Liver (tissue), 9 donors: ENCODE measurements around the gene IFNG. TPM values are rescaled to one million over a fixed set of nuclear protein-coding genes. Genes with fewer than 3 reads are reported as not detected.

ENCODE experiments used
- DNase-seq: peaks from one replicate; pipeline ENCODE4 v3.0.0-alpha.2; 2017; ENCODE audit warnings: low spot score
- H3K27ac ChIP-seq, 2 donors: one replicate each; pipeline ENCODE4 v1.7.0; 2013; ENCODE audit warnings: inconsistent platforms in 2 of 2, low read length in 2 of 2, control low read depth in 1 of 2, low read depth in 1 of 2, mild to moderate bottlenecking in 1 of 2
- H3K27me3 ChIP-seq, 4 donors: one replicate each; pipeline versions ENCODE4 v1.6.1 to v1.7.0; 2013; ENCODE audit warnings: low read length in 3 of 4, inconsistent platforms in 1 of 4, mild to moderate bottlenecking in 1 of 4, moderate library complexity in 1 of 4; ENCODE audit not compliant: control insufficient read depth in 4 of 4, insufficient read depth in 4 of 4
- H3K36me3 ChIP-seq, 4 donors: one replicate each; pipeline versions ENCODE4 v1.6.1 to v1.7.0; 2013; ENCODE audit warnings: low read length in 3 of 4, mild to moderate bottlenecking in 3 of 4, low read depth in 1 of 4, moderate library complexity in 1 of 4; ENCODE audit not compliant: control insufficient read depth in 4 of 4, insufficient read depth in 3 of 4
- H3K4me1 ChIP-seq, 4 donors: one replicate each; pipeline versions ENCODE4 v1.6.1 to v1.7.0; 2013; ENCODE audit warnings: low read length in 3 of 4, mild to moderate bottlenecking in 3 of 4, moderate library complexity in 1 of 4; ENCODE audit not compliant: control insufficient read depth in 4 of 4, insufficient read depth in 4 of 4
- H3K4me3 ChIP-seq, 3 donors: one replicate each; pipeline versions ENCODE4 v1.6.1 to v1.7.0; 2013; ENCODE audit warnings: low read length in 3 of 3, control low read depth in 1 of 3, low read depth in 1 of 3, mild to moderate bottlenecking in 1 of 3
- H3K9ac ChIP-seq, 2 donors: one replicate each; pipeline ENCODE4 v1.7.0; 2013; ENCODE audit warnings: low read length in 2 of 2, mild to moderate bottlenecking in 2 of 2, moderate library complexity in 2 of 2, control low read depth in 1 of 2, low read depth in 1 of 2
- H3K9me3 ChIP-seq, 4 donors: one replicate each; pipeline versions ENCODE4 v1.6.1 to v1.7.0; 2013; ENCODE audit warnings: low read length in 3 of 4; ENCODE audit not compliant: control insufficient read depth in 4 of 4
- CTCF ChIP-seq: fragments of 150-350 bp; IDR thresholded peaks from 2 replicates; pipeline ENCODE4 v1.5.1; 2017; ENCODE audit warnings: improper control_type of control experiment, low read depth, low read length; ENCODE audit not compliant: missing input control
- FOXA1 ChIP-seq: IDR thresholded peaks from 2 replicates; pipeline ENCODE4 v1.6.1; 2016; ENCODE audit warnings: antibody characterized with exemption
- FOXA2 ChIP-seq: IDR thresholded peaks from 2 replicates; pipeline ENCODE4 v1.6.1; 2016; ENCODE audit warnings: antibody characterized with exemption
- GABPA ChIP-seq, 2 donors: IDR thresholded peaks in 1 of 2; conservative IDR thresholded peaks in 1 of 2; 2 replicates each; pipeline ENCODE4 v1.6.1; 2016; ENCODE audit warnings: antibody characterized with exemption in 2 of 2, mild to moderate bottlenecking in 1 of 2, moderate library complexity in 1 of 2
- HNF4G ChIP-seq: IDR thresholded peaks from 2 replicates; pipeline ENCODE4 v1.6.1; 2016; ENCODE audit warnings: antibody characterized with exemption
- NR2F2 ChIP-seq: IDR thresholded peaks from 2 replicates; pipeline ENCODE4 v1.6.1; 2016; ENCODE audit warnings: antibody characterized with exemption
- RAD21 ChIP-seq, 2 donors: IDR thresholded peaks; 2 replicates each; pipeline ENCODE4 v1.6.1; 2016; ENCODE audit warnings: antibody characterized with exemption in 2 of 2, mild to moderate bottlenecking in 2 of 2
- REST ChIP-seq: IDR thresholded peaks from 2 replicates; pipeline ENCODE4 v1.6.1; 2016; ENCODE audit warnings: antibody characterized with exemption, mild to moderate bottlenecking
- SP1 ChIP-seq: IDR thresholded peaks from 2 replicates; pipeline ENCODE4 v1.6.1; 2018; ENCODE audit warnings: antibody characterized with exemption, mild to moderate bottlenecking
- YY1 ChIP-seq: IDR thresholded peaks from 2 replicates; pipeline ENCODE4 v1.6.1; 2016; ENCODE audit warnings: antibody characterized with exemption, mild to moderate bottlenecking
- ZBTB33 ChIP-seq: IDR thresholded peaks from 2 replicates; pipeline ENCODE4 v1.6.1; 2016; ENCODE audit warnings: antibody characterized with exemption
- WGBS: extraction: QIAGEN DNeasy Blood & Tissue Kit; methylation state at CpG from one replicate; pipeline ENCODE4 v1.1.7; 2013; 5-methylcytosine and 5-hydroxymethylcytosine counted together
- polyA plus RNA-seq, 2 donors: library from polyadenylated mRNA; stranded (reverse) in 1 of 2; unstranded in 1 of 2; fragments of 200-250 nt in 1 of 2; fragments of >200 nt in 1 of 2; fragmentation: Nextera tagmentation in 1 of 2; extraction: Ambion mirVana in 1 of 2; gene quantifications; one replicate each; pipeline versions ENCODE4 v1.2.1 to v1.2.3, GENCODE V29; 2013 to 2015
- total RNA-seq, 2 donors: library from RNA; depleted of rRNA; stranded (reverse); fragments of >200 nt; gene quantifications; one replicate each; pipeline ENCODE4 v1.2.3, GENCODE V29; 2014
- donor health status: healthy.
- donor health status: healthy.
- donor health status: healthy.
- donor health status: healthy.
- donor health status: healthy.

The IFNG gene
- total and polyA plus RNA-seq, 4 donors: 0.08 TPM; not detected in 3

- Histone ChIP-seq H3K4me1 (no peaks in the 10 kb centered on the region), H3K27ac (no peak overlapping the region), H3K36me3 (no peaks in the 10 kb centered on the region), H3K27me3 (peaks cover 0 to 5% (median 0%) of the 10 kb centered on the region in 4 donors), H3K9me3 (no peaks in the 10 kb centered on the region), H3K9ac (no peak overlapping the region), H3K4me3 (no peak overlapping the region)
- WGBS: 74% methylated on average over 4 of the region's 4 CpGs
- no peak for TF ChIP-seq SP1
- no peak for TF ChIP-seq FOXA1
- no peak for TF ChIP-seq HNF4G
- no peak for DNase-seq
Measured at GRCh38 chr12:68189821-68190242, 30.3 kb upstream of the IFNG start.

GRCh38 chr12:68185598-68185997, 26.1 kb upstream of the IFNG start:
- WGBS: 71% methylated on average over 3 of the region's 3 CpGs
- H3K4me1 ChIP-seq: no peaks in the 10 kb centered on the region
- H3K9me3 ChIP-seq: no peaks in the 10 kb centered on the region
- TF ChIP-seq FOXA1: no peak
- no peak for TF ChIP-seq ZBTB33
- no peak for TF ChIP-seq REST
- TF ChIP-seq HNF4G: no peak
- TF ChIP-seq RAD21 (IDR thresholded peaks at IDR 0.05): no peak
- TF ChIP-seq FOXA2: no peak
- no peaks in the 10 kb centered on the region for H3K36me3 ChIP-seq
- H3K27ac ChIP-seq: no peak overlapping the region
- H3K27me3 ChIP-seq: peaks cover 0 to 10% (median 0%) of the 10 kb centered on the region in 4 donors
- no peak overlapping the region for H3K9ac ChIP-seq
- no peak for DNase-seq
- H3K4me3 ChIP-seq: no peak overlapping the region

- no peak overlapping the region for H3K9ac ChIP-seq
- no peak for DNase-seq
- no peaks in the 10 kb centered on the region for H3K9me3 ChIP-seq
- TF ChIP-seq RAD21 (IDR thresholded peaks at IDR 0.05): no peak
- TF ChIP-seq REST: no peak
- no peak for TF ChIP-seq SP1
- TF ChIP-seq GABPA (IDR thresholded peaks at IDR 0.05 in 1 of 2, conservative IDR thresholded peaks at IDR 0.05 in 1 of 2): no peak
- TF ChIP-seq CTCF: no peak
- TF ChIP-seq YY1: no peak
- no peak for TF ChIP-seq FOXA1
- no peak for TF ChIP-seq NR2F2
- H3K27me3 ChIP-seq: peaks cover 0 to 7% (median 0%) of the 10 kb centered on the region in 4 donors
- no peak overlapping the region for H3K4me3 ChIP-seq
- H3K27ac ChIP-seq: no peak overlapping the region
- no peaks in the 10 kb centered on the region for H3K36me3 ChIP-seq
- WGBS: 69% methylated on average over 3 of the region's 3 CpGs
- H3K4me1 ChIP-seq: no peaks in the 10 kb centered on the region
Measured at GRCh38 chr12:68180792-68181744, 21.5 kb upstream of the IFNG start.
